Skeletal muscle satellite cell (primary cell): Measurements from ENCODE around the gene DPP10.
"Not testable (repeated sequence)": the region's sequence is repeated elsewhere in the genome, so short reads cannot be mapped to it uniquely, and the experiment has no call there.

Experiments
- H3K27me3 ChIP-seq: 2 replicates; pipeline ENCODE4 v1.7.0; 2013; ENCODE audit warnings: low read length; ENCODE audit not compliant: control insufficient read depth, insufficient read depth
- H3K36me3 ChIP-seq: 2 replicates; pipeline ENCODE4 v1.7.0; 2013; ENCODE audit warnings: mild to moderate bottlenecking, control low read depth, low read length; ENCODE audit not compliant: insufficient read depth
- H3K4me1 ChIP-seq: 2 replicates; pipeline ENCODE4 v1.7.0; 2013; ENCODE audit warnings: low read length; ENCODE audit not compliant: control insufficient read depth, insufficient read depth
- H3K4me2 ChIP-seq: 2 replicates; pipeline ENCODE4 v1.7.0; 2013; ENCODE audit warnings: mild to moderate bottlenecking, low read length
- H3K4me3 ChIP-seq: 2 replicates; pipeline ENCODE4 v1.7.0; 2013; ENCODE audit warnings: low read length
- H3K9ac ChIP-seq: 2 replicates; pipeline ENCODE4 v1.7.0; 2013; ENCODE audit warnings: mild to moderate bottlenecking, low read depth, low read length, moderate library complexity
- H3K9me3 ChIP-seq: replicated peaks from 2 replicates; pipeline ENCODE4 v1.7.0; 2013; ENCODE audit warnings: mild to moderate bottlenecking, control low read depth, low read length

DPP10 gene

GRCh38 chr2:115022013-115022412, 579.6 kb downstream of the DPP10 start:
- not testable (repeated sequence) for H3K4me1 ChIP-seq, H3K9me3 ChIP-seq, H3K4me3 ChIP-seq, H3K27me3 ChIP-seq, H3K9ac ChIP-seq, H3K4me2 ChIP-seq, H3K36me3 ChIP-seq

- no peaks in the 10 kb centered on the region for H3K9me3 ChIP-seq
- no peaks in the 10 kb centered on the region for H3K36me3 ChIP-seq
- no peak overlapping the region for H3K4me2 ChIP-seq
- no peaks in the 10 kb centered on the region for H3K27me3 ChIP-seq
- no peaks in the 10 kb centered on the region for H3K4me1 ChIP-seq
- H3K9ac ChIP-seq = no peak overlapping the region
- no peak overlapping the region for H3K4me3 ChIP-seq
Observed at GRCh38 chr2:115034801-115035200, 592.4 kb downstream of the DPP10 start.

- Histone ChIP-seq H3K9ac (no peak overlapping the region), H3K4me1 (no peaks in the 10 kb centered on the region), H3K4me2 (no peak overlapping the region), H3K4me3 (no peak overlapping the region), H3K36me3 (no peaks in the 10 kb centered on the region), H3K27me3 (no peaks in the 10 kb centered on the region), H3K9me3 (no peaks in the 10 kb centered on the region)
Observed at GRCh38 chr2:115036818-115037217, 594.4 kb downstream of the DPP10 start.

- no peak overlapping the region for H3K4me2 ChIP-seq
- H3K27me3 ChIP-seq = no peaks in the 10 kb centered on the region
- H3K4me1 ChIP-seq = no peaks in the 10 kb centered on the region
- H3K36me3 ChIP-seq = no peaks in the 10 kb centered on the region
- H3K9me3 ChIP-seq = peaks cover 6% of the 10 kb centered on the region
- H3K4me3 ChIP-seq = no peak overlapping the region
- no peak overlapping the region for H3K9ac ChIP-seq
Observed at GRCh38 chr2:115057473-115057872, 615.0 kb downstream of the DPP10 start.

GRCh38 chr2:115070002-115070401, 627.6 kb downstream of the DPP10 start:
- Histone ChIP-seq H3K9ac (no peak overlapping the region), H3K36me3 (no peaks in the 10 kb centered on the region), H3K9me3 (no peaks in the 10 kb centered on the region), H3K4me2 (no peak overlapping the region), H3K4me3 (no peak overlapping the region), H3K27me3 (no peaks in the 10 kb centered on the region), H3K4me1 (no peaks in the 10 kb centered on the region)

GRCh38 chr2:115071534-115071933, 629.1 kb downstream of the DPP10 start:
- no peaks in the 10 kb centered on the region for H3K27me3 ChIP-seq
- H3K4me3 ChIP-seq = no peak overlapping the region
- H3K9me3 ChIP-seq = peaks cover 2% of the 10 kb centered on the region
- no peak overlapping the region for H3K4me2 ChIP-seq
- no peak overlapping the region for H3K9ac ChIP-seq
- no peaks in the 10 kb centered on the region for H3K36me3 ChIP-seq
- H3K4me1 ChIP-seq = no peaks in the 10 kb centered on the region

GRCh38 chr2:115075800-115076199, 633.4 kb downstream of the DPP10 start:
- no peaks in the 10 kb centered on the region for H3K4me1 ChIP-seq
- H3K9ac ChIP-seq = no peak overlapping the region
- H3K27me3 ChIP-seq = no peaks in the 10 kb centered on the region
- H3K4me2 ChIP-seq = no peak overlapping the region
- H3K4me3 ChIP-seq = no peak overlapping the region
- H3K36me3 ChIP-seq = no peaks in the 10 kb centered on the region
- peaks cover 7% of the 10 kb centered on the region for H3K9me3 ChIP-seq

GRCh38 chr2:115077626-115078025, 635.2 kb downstream of the DPP10 start:
- Histone ChIP-seq H3K36me3 (no peaks in the 10 kb centered on the region), H3K27me3 (no peaks in the 10 kb centered on the region), H3K4me3 (no peak overlapping the region), H3K9ac (no peak overlapping the region), H3K9me3 (peaks cover 7% of the 10 kb centered on the region), H3K4me2 (no peak overlapping the region), H3K4me1 (no peaks in the 10 kb centered on the region)

GRCh38 chr2:115083225-115083624, 640.8 kb downstream of the DPP10 start:
- H3K27me3 ChIP-seq = no peaks in the 10 kb centered on the region
- H3K4me1 ChIP-seq = no peaks in the 10 kb centered on the region
- H3K36me3 ChIP-seq = no peaks in the 10 kb centered on the region
- H3K4me3 ChIP-seq = no peak overlapping the region
- H3K9me3 ChIP-seq = peaks cover 8% of the 10 kb centered on the region
- H3K4me2 ChIP-seq = no peak overlapping the region
- no peak overlapping the region for H3K9ac ChIP-seq

GRCh38 chr2:115083711-115084110, 641.3 kb downstream of the DPP10 start:
- no peak overlapping the region for H3K4me2 ChIP-seq
- H3K9ac ChIP-seq = no peak overlapping the region
- no peaks in the 10 kb centered on the region for H3K27me3 ChIP-seq
- H3K4me1 ChIP-seq = no peaks in the 10 kb centered on the region
- H3K36me3 ChIP-seq = no peaks in the 10 kb centered on the region
- no peak overlapping the region for H3K4me3 ChIP-seq
- H3K9me3 ChIP-seq = peaks cover 9% of the 10 kb centered on the region

- no peak overlapping the region for H3K4me2 ChIP-seq
- H3K9ac ChIP-seq = no peak overlapping the region
- H3K27me3 ChIP-seq = no peaks in the 10 kb centered on the region
- H3K36me3 ChIP-seq = no peaks in the 10 kb centered on the region
- no peak overlapping the region for H3K4me3 ChIP-seq
- H3K9me3 ChIP-seq = peaks cover 12% of the 10 kb centered on the region
- no peaks in the 10 kb centered on the region for H3K4me1 ChIP-seq
Observed at GRCh38 chr2:115084446-115084845, 642.0 kb downstream of the DPP10 start.

- not testable (repeated sequence) for H3K9ac ChIP-seq, H3K4me2 ChIP-seq, H3K4me3 ChIP-seq, H3K27me3 ChIP-seq, H3K36me3 ChIP-seq, H3K9me3 ChIP-seq, H3K4me1 ChIP-seq
Observed at GRCh38 chr2:115086051-115086620, 643.7 kb downstream of the DPP10 start.
